GM23248 (cell line): ENCODE results near the gene AEBP1.

Source experiments
- EZH2 ChIP-seq: fragments of 200-600 bp; sonication (generic); IDR thresholded peaks from 2 replicates; pipeline ENCODE4 v1.6.1; 2018; ENCODE audit warnings: antibody characterized with exemption, mild to moderate bottlenecking; ENCODE audit not compliant: insufficient read depth, poor library complexity, severe bottlenecking
- EZH2phosphoT487 ChIP-seq: fragments of 200-600 bp; sonication (generic); IDR thresholded peaks from 2 replicates; pipeline ENCODE4 v1.6.1; 2018; ENCODE audit warnings: antibody characterized with exemption, moderate library complexity, mild to moderate bottlenecking, low read depth; ENCODE audit not compliant: insufficient read depth

- TF ChIP-seq EZH2 (no peak), EZH2phosphoT487 (no peak)
These were observed 12.1 kb downstream of the AEBP1 start for GRCh38 chr7:44116087-44116788.
